ENCODE data around the gene COPS9.

DNA sequence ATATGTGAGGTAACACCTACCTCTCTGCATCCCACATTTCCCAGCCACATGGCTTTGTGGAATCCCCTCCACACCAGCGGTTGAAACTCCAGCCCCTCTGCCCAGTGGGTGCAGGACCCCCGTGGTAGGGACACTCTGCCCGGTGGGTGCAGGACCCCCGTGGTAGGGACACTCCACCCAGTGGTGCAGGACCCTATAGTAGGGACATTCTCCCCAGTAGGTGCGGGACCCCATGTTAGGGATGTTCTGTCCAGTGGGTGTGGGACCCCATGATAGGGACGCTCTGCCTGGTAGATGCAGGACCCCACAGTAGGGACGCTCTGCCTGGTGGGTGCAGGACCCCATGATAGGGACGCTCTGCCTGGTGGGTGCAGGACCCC is 11.5 kb downstream of the COPS9 start:
- TF ChIP-seq, protein P1, sequence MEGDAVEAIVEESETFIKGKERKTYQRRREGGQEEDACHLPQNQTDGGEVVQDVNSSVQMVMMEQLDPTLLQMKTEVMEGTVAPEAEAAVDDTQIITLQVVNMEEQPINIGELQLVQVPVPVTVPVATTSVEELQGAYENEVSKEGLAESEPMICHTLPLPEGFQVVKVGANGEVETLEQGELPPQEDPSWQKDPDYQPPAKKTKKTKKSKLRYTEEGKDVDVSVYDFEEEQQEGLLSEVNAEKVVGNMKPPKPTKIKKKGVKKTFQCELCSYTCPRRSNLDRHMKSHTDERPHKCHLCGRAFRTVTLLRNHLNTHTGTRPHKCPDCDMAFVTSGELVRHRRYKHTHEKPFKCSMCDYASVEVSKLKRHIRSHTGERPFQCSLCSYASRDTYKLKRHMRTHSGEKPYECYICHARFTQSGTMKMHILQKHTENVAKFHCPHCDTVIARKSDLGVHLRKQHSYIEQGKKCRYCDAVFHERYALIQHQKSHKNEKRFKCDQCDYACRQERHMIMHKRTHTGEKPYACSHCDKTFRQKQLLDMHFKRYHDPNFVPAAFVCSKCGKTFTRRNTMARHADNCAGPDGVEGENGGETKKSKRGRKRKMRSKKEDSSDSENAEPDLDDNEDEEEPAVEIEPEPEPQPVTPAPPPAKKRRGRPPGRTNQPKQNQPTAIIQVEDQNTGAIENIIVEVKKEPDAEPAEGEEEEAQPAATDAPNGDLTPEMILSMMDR (IDR thresholded peaks at IDR 0.05) = no peak
- TF ChIP-seq POLR2A (IDR thresholded peaks at IDR 0.05) (no peak), POLR2AphosphoS5 (IDR thresholded peaks at IDR 0.05) (no peak)
